AG10803 (cell line): ENCODE measurements around the gene CABP2.

Experiments
- DNase-seq: peaks from one replicate; pipeline ENCODE4 v3.0.0; 2010; ENCODE audit warnings: low read depth
- H3K4me3 ChIP-seq: 2 replicates; pipeline ENCODE4 v1.5.1; 2011; ENCODE audit warnings: mild to moderate bottlenecking, low read length, control low read depth
- CTCF ChIP-seq: conservative IDR thresholded peaks from 2 replicates; pipeline ENCODE4 v1.5.1; 2011; ENCODE audit warnings: mild to moderate bottlenecking, low read length, control low read depth, inconsistent platforms

CABP2 gene

GRCh38 chr11:67498544-67498972 is 24.7 kb downstream of the CABP2 start:
- H3K4me3 ChIP-seq = no peak overlapping the region
- DNase-seq = no peak
- TF ChIP-seq CTCF = no peak

GRCh38 chr11:67497656-67498291 is 25.5 kb downstream of the CABP2 start:
- TF ChIP-seq CTCF = no peak
- no peak overlapping the region for H3K4me3 ChIP-seq
- DNase-seq = no peak

- no peak for DNase-seq
- no peak overlapping the region for H3K4me3 ChIP-seq
Measured at GRCh38 chr11:67496113-67496512, 27.1 kb downstream of the CABP2 start.

GRCh38 chr11:67495234-67496005 is 27.8 kb downstream of the CABP2 start:
- no peak for TF ChIP-seq CTCF
- no peak for DNase-seq
- H3K4me3 ChIP-seq = no peak overlapping the region

More at GRCh38 chr11:67496113-67496512, 27.1 kb downstream of the CABP2 start:
- TF ChIP-seq CTCF = no peak

GRCh38 chr11:67494371-67495233 is 28.6 kb downstream of the CABP2 start:
- no peak for DNase-seq
- H3K4me3 ChIP-seq = no peak overlapping the region
- TF ChIP-seq CTCF = no peak

GRCh38 chr11:67493548-67494370 is 29.5 kb downstream of the CABP2 start:
- H3K4me3 ChIP-seq = no peak overlapping the region
- DNase-seq = no peak
- no peak for TF ChIP-seq CTCF
